IPS-18a (cell line): ENCODE data around the gene OTX2.

ENCODE experiments used
- H3K27ac ChIP-seq: one replicate; pipeline ENCODE4 v1.5.1; 2013; ENCODE audit warnings: low read length
- H3K27me3 ChIP-seq: one replicate; pipeline ENCODE4 v1.6.1; 2013; ENCODE audit warnings: mild to moderate bottlenecking, low read length; ENCODE audit not compliant: control insufficient read depth, insufficient read depth
- H3K36me3 ChIP-seq: one replicate; pipeline ENCODE4 v1.6.1; 2013; ENCODE audit warnings: low read depth, low read length; ENCODE audit not compliant: control insufficient read depth
- H3K4me1 ChIP-seq: one replicate; pipeline ENCODE4 v1.6.1; 2013; ENCODE audit warnings: low read depth, low read length; ENCODE audit not compliant: control insufficient read depth
- H3K4me3 ChIP-seq: one replicate; pipeline ENCODE4 v1.5.1; 2013; ENCODE audit warnings: low read length
- H3K9ac ChIP-seq: one replicate; pipeline ENCODE4 v1.6.1; 2013; ENCODE audit warnings: mild to moderate bottlenecking, low read length, moderate library complexity
- H3K9me3 ChIP-seq: one replicate; pipeline ENCODE4 v1.6.1; 2013; ENCODE audit warnings: low read depth, low read length; ENCODE audit not compliant: control insufficient read depth

Gene OTX2

DNA sequence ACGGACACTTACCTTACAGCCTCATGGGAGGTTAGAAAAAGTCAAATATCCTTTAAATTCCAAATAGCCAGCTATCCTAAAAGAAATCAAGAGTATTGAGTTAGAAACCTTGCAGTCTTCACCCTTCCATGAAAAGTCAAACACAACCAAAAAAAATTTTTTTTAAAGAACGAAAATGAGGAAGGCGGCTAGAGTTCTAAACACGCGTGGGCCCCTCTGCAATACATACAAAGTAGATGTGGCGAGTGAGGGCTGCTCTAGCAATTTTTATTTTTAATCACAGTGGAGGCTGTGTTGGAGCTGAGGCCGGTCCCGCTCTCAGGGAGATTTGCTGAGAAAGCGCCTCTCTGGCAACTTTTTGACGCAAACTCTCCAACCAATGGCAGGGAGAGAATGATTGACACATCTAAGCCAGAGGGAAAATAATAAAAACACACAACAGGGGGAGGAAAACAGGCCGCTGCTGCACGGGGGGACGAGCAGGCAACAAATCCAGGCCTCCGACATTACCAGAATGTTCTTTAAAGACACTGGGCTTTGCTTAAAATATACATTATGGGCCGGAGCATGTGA, at the start of gene OTX2:
Gene OTX2, minus strand, starts transcription at position 333 of the 573 bp plus-strand sequence. CDS start 5,023 bp downstream, outside the sequence.
- no peaks in the 10 kb centered on the region for H3K36me3 ChIP-seq
- H3K4me1 ChIP-seq, result peaks cover 65% of the 10 kb centered on the region
- peaks cover 98% of the 10 kb centered on the region for H3K27me3 ChIP-seq
- peak within 1 kb of the TSS; percentile 54 for H3K9ac ChIP-seq
- H3K4me3 ChIP-seq, result peak within 1 kb of the TSS; percentile 80
- H3K9me3 ChIP-seq, result no peaks in the 10 kb centered on the region
- H3K27ac ChIP-seq, result no peak within 1 kb of the TSS

- Histone ChIP-seq H3K9me3 (no peaks in the 10 kb centered on the region), H3K4me1 (peaks cover 45% of the 10 kb centered on the region), H3K27me3 (peaks cover 73% of the 10 kb centered on the region), H3K36me3 (no peaks in the 10 kb centered on the region), H3K9ac (no peak overlapping the region), H3K27ac (no peak overlapping the region), H3K4me3 (no peak overlapping the region)
Measured at GRCh38 chr14:56858422-56858821, 48.1 kb upstream of the OTX2 start.

- Histone ChIP-seq H3K4me1 (peaks cover 38% of the 10 kb centered on the region), H3K36me3 (no peaks in the 10 kb centered on the region), H3K27ac (no peak overlapping the region), H3K9ac (no peak overlapping the region), H3K4me3 (no peak overlapping the region), H3K27me3 (peaks cover 73% of the 10 kb centered on the region), H3K9me3 (no peaks in the 10 kb centered on the region)
Measured at GRCh38 chr14:56857216-56857615, 46.9 kb upstream of the OTX2 start.

- Histone ChIP-seq H3K36me3 (no peaks in the 10 kb centered on the region), H3K27ac (no peak overlapping the region), H3K4me1 (peaks cover 38% of the 10 kb centered on the region), H3K4me3 (peak overlapping the region; percentile 50), H3K9me3 (no peaks in the 10 kb centered on the region), H3K27me3 (peaks cover 80% of the 10 kb centered on the region), H3K9ac (no peak overlapping the region)
Measured at GRCh38 chr14:56855891-56856461, 45.7 kb upstream of the OTX2 start.

DNA sequence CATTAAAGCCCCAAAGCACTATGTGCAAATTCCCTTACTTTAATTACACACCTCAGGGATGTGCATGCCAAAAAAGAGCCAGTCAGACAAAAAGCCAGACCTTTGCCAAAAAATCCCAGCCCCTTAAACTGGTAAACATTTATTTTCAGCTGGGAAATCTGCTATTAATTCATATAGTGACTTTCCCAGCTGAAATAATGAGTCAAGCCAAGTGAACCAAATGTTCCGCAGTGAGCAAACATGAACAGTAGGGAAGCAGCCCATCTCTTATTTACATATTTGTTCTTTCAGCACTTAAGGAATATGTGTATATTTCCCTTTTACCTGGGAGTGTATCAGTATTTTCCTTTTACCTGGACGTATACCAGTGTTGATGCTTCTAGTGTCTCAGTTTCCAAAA, 44.0 kb upstream of the OTX2 start:
- no peak overlapping the region for H3K27ac ChIP-seq
- H3K27me3 ChIP-seq, result peaks cover 80% of the 10 kb centered on the region
- H3K9ac ChIP-seq, result no peak overlapping the region

DNA sequence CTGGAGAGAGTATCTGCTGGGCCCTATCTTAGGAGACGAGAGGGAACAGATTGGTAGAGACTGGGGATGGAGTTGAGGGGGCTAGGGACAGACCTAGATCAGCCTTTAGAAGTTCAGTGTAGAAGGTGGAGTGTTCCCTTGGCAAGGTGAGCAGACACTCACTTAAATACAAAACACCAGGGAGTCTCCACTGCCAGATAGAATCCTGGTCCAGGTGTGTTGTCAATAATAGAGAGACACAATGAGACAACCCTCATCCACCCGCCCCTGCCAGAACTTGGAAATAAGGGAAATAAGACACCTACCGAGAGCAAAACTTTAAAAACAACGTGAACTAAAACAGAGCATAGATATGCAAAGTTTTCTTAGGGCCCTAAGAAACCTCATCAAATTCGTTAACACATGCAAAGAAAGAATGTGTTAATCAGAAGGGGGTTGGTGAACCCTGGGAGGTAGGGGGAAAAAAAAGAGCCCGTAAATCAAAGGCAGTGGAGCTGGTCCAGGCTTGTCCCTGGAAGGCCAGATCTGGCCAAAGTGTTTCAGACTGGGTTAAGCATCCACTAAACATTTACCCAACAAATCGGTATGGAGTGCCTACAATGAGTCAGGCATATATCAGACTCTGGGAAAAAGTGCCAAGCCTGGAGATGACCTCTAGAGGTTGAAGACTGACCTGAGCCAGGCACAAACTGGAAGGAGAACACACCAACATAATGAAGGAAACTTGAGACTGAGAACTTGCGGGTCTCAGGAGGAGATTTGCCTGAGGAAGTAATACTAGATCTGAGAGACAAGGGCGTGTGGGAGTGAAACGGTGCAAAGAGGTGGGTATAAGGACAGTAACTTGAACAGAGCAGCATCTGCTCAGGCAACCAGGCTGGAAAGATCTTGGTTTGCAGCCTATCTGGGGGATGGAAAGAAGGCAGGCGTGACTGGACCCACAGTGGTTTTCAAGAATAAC, 37.0 kb upstream of the OTX2 start:
- no peaks in the 10 kb centered on the region for H3K9me3 ChIP-seq
- H3K4me3 ChIP-seq, result peak overlapping the region; percentile 18
- H3K4me1 ChIP-seq, result peaks cover 45% of the 10 kb centered on the region
- H3K27ac ChIP-seq, result no peak overlapping the region
- H3K9ac ChIP-seq, result no peak overlapping the region
- H3K27me3 ChIP-seq, result peaks cover 92% of the 10 kb centered on the region
- H3K36me3 ChIP-seq, result no peaks in the 10 kb centered on the region

More for the DNA sequence above, 44.0 kb upstream of the OTX2 start:
- Histone ChIP-seq H3K36me3 (no peaks in the 10 kb centered on the region), H3K9me3 (no peaks in the 10 kb centered on the region), H3K4me3 (no peak overlapping the region), H3K4me1 (peaks cover 33% of the 10 kb centered on the region)

DNA sequence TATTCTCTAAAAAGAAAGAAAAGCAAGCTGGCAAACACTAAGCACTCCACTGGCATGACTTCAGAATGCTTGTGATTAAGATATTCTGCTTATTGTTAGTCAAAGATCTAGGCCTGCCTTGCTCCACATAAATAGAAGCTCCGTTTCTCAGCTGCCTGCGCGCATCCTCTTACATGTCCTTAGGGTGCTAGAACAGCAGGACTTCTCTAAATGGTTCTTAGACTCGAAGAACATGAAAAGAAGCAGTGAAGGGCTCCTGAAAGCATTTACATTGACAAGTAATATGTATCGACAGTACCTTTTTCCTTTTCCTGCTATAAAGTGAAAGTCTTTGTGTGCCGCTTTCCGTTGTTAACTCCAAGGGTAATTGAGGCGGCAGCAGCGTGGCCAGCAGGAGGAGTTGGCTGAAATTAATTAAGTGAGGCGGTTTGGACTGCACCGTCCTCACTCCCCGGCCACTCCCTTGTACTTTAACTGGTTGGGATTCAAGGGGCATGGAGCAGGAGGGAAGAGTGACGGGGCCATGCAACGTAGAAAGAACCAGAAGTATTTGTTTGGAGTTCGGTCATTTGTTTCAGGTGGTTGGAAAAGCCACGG, 34.2 kb upstream of the OTX2 start:
- no peaks in the 10 kb centered on the region for H3K36me3 ChIP-seq
- no peak overlapping the region for H3K27ac ChIP-seq
- no peak overlapping the region for H3K9ac ChIP-seq
- peak overlapping the region; percentile 11 for H3K4me3 ChIP-seq
- H3K4me1 ChIP-seq, result peaks cover 42% of the 10 kb centered on the region
- no peaks in the 10 kb centered on the region for H3K9me3 ChIP-seq
- peaks cover 84% of the 10 kb centered on the region for H3K27me3 ChIP-seq

DNA sequence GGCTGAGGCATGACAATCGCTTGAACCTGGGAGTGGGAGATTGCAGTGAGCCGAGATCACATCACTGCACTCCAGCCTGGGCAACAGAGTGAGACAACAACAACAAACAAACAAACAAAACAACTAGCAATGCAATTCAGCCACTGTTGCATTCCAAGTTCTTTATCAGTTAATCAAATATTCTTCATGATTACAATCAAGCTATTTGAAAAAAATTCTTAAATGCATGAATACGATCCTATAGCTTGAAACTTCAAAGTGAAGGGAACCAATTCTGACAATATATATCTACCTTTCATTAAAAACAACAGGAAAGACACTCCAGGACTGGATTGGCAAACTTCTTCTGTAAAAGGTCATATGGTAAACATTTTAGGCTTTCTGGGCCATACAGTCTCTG, 31.3 kb upstream of the OTX2 start:
- Histone ChIP-seq H3K9ac (no peak overlapping the region), H3K27me3 (peaks cover 57% of the 10 kb centered on the region)

GRCh38 chr14:56840221-56840620, 29.9 kb upstream of the OTX2 start:
- peaks cover 11% of the 10 kb centered on the region for H3K4me1 ChIP-seq
- no peaks in the 10 kb centered on the region for H3K36me3 ChIP-seq
- H3K27me3 ChIP-seq, result peaks cover 43% of the 10 kb centered on the region
- no peak overlapping the region for H3K9ac ChIP-seq
- no peak overlapping the region for H3K4me3 ChIP-seq
- no peak overlapping the region for H3K27ac ChIP-seq
- H3K9me3 ChIP-seq, result no peaks in the 10 kb centered on the region

More for the DNA sequence above, 31.3 kb upstream of the OTX2 start:
- H3K9me3 ChIP-seq, result no peaks in the 10 kb centered on the region
- H3K4me3 ChIP-seq, result no peak overlapping the region
- no peaks in the 10 kb centered on the region for H3K36me3 ChIP-seq
- H3K4me1 ChIP-seq, result peaks cover 25% of the 10 kb centered on the region
- H3K27ac ChIP-seq, result no peak overlapping the region

DNA sequence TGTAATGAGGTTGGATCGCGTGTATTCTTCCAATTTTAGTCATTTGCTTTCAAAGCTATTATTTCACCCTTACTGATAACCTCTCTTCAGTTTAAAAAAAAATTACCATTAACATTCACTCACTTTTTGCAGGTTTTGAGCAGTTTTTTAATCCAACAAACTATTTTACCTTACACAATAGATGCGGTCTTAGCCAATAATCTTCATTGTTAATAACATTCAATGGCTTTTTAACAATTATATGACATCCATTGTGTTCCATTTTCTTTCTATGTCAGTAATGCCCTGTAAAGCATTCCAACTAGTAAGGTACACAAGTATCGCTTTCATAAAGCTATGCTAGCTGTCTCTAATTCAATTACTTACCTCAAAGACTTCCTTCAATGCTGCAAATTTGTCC, 18.9 kb upstream of the OTX2 start:
- Histone ChIP-seq H3K9me3 (no peaks in the 10 kb centered on the region), H3K4me3 (no peak overlapping the region), H3K36me3 (no peaks in the 10 kb centered on the region), H3K4me1 (no peaks in the 10 kb centered on the region), H3K27me3 (peaks cover 4% of the 10 kb centered on the region), H3K27ac (no peak overlapping the region), H3K9ac (no peak overlapping the region)

DNA sequence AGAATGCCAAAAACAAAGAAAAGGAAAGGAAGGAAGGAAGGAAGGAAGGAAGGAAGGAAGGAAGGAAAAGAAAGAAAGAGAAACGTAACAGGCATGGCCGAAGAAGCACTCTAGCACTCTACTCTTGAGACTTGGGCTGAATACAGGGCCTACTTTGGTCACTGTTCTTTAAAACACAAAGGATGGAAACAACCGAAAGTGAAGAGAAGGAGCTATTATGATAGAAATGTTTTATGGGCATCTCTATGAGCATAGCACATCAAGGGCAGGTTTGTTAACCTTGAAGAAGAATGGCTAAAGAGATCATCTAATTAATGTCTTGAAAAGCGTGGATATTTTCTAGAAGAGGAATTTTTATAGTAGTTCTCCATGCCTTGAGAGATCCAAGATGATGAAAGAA, 15.9 kb upstream of the OTX2 start:
- H3K9ac ChIP-seq, result no peak overlapping the region
- no peak overlapping the region for H3K27ac ChIP-seq
- no peaks in the 10 kb centered on the region for H3K9me3 ChIP-seq
- H3K4me3 ChIP-seq, result no peak overlapping the region
- H3K36me3 ChIP-seq, result no peaks in the 10 kb centered on the region
- H3K27me3 ChIP-seq, result peaks cover 11% of the 10 kb centered on the region
- no peaks in the 10 kb centered on the region for H3K4me1 ChIP-seq
